ENCODE results near the gene DOC2B. TPM values are rescaled to one million over a fixed set of nuclear protein-coding genes. Genes with fewer than 3 reads are reported as not detected.
A peak's percentile ranks its signal among the peaks of the same experiment; 100 is the strongest.
"Not testable (repeated sequence)": the region's sequence is repeated elsewhere in the genome, so short reads cannot be mapped to it uniquely, and the experiment has no call there.

The DOC2B gene
- total and polyA plus RNA-seq, 8 donors: 2.4 to 6.9 (median 3.4) TPM

DNA sequence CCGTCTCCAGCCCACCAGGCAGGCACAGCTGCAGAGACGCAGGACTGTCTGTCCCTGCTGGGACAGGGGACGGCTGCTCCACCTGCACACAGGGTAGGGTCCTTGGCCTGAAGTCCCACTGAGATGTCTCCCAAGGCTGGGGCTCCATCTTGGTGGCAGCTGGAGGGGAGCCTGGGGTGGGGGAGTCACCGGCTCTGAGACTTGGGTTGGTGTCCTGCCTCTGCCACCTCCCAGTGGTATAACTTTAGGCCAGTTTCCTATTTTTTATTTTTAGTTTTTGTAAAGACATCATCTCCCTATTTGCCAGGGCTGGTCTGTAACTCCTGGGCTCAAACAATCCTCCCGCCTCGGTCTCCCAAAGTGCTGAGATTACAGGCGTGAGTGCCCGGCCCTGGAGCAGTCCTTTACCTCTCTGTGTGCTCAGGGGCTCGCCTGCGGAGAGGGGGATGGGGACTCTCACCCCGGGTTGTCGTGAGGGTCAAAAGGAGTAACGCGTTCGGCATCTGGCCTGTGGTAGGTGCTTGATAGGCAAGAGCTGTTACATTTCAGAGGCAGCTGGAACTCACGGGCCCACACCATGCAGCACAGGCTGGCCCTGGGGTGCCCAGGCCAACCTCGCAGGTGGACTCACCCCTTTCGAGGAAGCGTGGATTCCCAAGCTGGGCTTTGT lies 46.6 kb upstream of the DOC2B start:
- peak in 2 of 4 donors; percentile 17 to 45 for DNase-seq
- no peak overlapping the region for H3K4me3 ChIP-seq
- TF ChIP-seq CTCF (IDR thresholded peaks at IDR 0.05): no peak
- peaks cover 0 to 9% of the 10 kb centered on the region in 2 donors for H3K4me1 ChIP-seq
- intact Hi-C loops (cut with DNase I): no loop called here
- no peaks in the 10 kb centered on the region for H3K9me3 ChIP-seq
- no peaks in the 10 kb centered on the region for H3K36me3 ChIP-seq
- no peak for ATAC-seq
- no peak overlapping the region for H3K27ac ChIP-seq
- H3K27me3 ChIP-seq: no peaks in the 10 kb centered on the region

- Histone ChIP-seq H3K4me1 (peaks cover 0 to 7% of the 10 kb centered on the region in 2 donors), H3K9me3 (no peaks in the 10 kb centered on the region), H3K4me3 (no peak overlapping the region), H3K27ac (no peak overlapping the region), H3K36me3 (no peaks in the 10 kb centered on the region), H3K27me3 (no peaks in the 10 kb centered on the region)
- TF ChIP-seq CTCF (IDR thresholded peaks at IDR 0.05): no peak
- ATAC-seq (no peak), DNase-seq (peak in 2 of 4 donors; percentile 8 to 28)
- intact Hi-C loops (cut with DNase I): no loop called here
Measured at GRCh38 chr17:227078-227945, 45.9 kb upstream of the DOC2B start.

- DNase-seq (peak in 1 of 4 donors; percentile 13), ATAC-seq (no peak)
- H3K4me3 ChIP-seq: no peak overlapping the region
- peaks cover 0 to 7% of the 10 kb centered on the region in 2 donors for H3K4me1 ChIP-seq
- H3K27ac ChIP-seq: no peak overlapping the region
- no peaks in the 10 kb centered on the region for H3K36me3 ChIP-seq
- no peak for TF ChIP-seq CTCF (IDR thresholded peaks at IDR 0.05)
- no peaks in the 10 kb centered on the region for H3K27me3 ChIP-seq
- H3K9me3 ChIP-seq: no peaks in the 10 kb centered on the region
- intact Hi-C loops (cut with DNase I): no loop called here
Measured at GRCh38 chr17:226108-227077, 44.9 kb upstream of the DOC2B start.

- intact Hi-C loops (cut with DNase I): no loop called here
- no peak for TF ChIP-seq CTCF (IDR thresholded peaks at IDR 0.05)
- ATAC-seq (no peak), DNase-seq (peak in 1 of 4 donors; percentile 14)
- H3K27ac ChIP-seq: no peak overlapping the region
- no peaks in the 10 kb centered on the region for H3K27me3 ChIP-seq
- peaks cover 0 to 7% of the 10 kb centered on the region in 2 donors for H3K4me1 ChIP-seq
- no peak overlapping the region for H3K4me3 ChIP-seq
- H3K36me3 ChIP-seq: no peaks in the 10 kb centered on the region
- no peaks in the 10 kb centered on the region for H3K9me3 ChIP-seq
Measured at GRCh38 chr17:225551-225950, 44.1 kb upstream of the DOC2B start.

DNA sequence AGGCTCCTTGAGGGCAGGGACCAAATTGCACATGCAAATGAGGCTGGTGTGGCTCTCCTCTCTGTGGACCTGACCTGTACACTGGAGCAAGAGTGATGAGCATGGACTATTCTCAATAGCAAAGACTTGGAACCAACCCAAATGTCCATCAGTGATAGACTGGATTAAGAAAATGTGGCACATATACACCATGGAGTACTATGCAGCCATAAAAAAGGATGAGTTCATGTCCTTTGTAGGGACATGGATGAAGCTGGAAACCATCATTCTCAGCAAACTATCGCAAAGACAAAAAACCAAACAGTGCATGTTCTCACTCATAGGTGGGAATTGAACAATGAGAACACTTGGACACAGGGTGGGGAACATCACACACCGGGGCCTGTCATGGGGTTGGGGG lies 43.1 kb upstream of the DOC2B start:
- H3K4me3 ChIP-seq; intact Hi-C loops (cut with DNase I); DNase-seq; ATAC-seq; H3K4me1 ChIP-seq; H3K27ac ChIP-seq; H3K9me3 ChIP-seq; H3K27me3 ChIP-seq; H3K36me3 ChIP-seq: not testable (repeated sequence)

Measured in left lung (tissue), 10 donors.